ENCODE results near the gene PCDHGA10. TPM values are rescaled to one million over a fixed set of nuclear protein-coding genes. Genes with fewer than 3 reads are reported as not detected.
"Not testable (repeated sequence)": the region's sequence is repeated elsewhere in the genome, so short reads cannot be mapped to it uniquely, and the experiment has no call there.

PCDHGA10 gene
- total RNA-seq, 1 donor from 2014 or later: 12.0 TPM

GRCh38 chr5:141420855-141421488 lies 8.2 kb downstream of the PCDHGA10 start, which contains the start of gene PCDHGA11:
TSS of gene PCDHGA11 (plus strand) at chr5:141421051. CDS start at chr5:141421228, 177 bp downstream.
- no peak for DNase-seq

GRCh38 chr5:141421489-141421855 lies 8.7 kb downstream of the PCDHGA10 start:
- no peak for DNase-seq

- DNase-seq: no peak
These were observed 10.0 kb downstream of the PCDHGA10 start for GRCh38 chr5:141422742-141423291.

- no peak for DNase-seq
These were observed 15.1 kb downstream of the PCDHGA10 start for GRCh38 chr5:141427783-141428426.

GRCh38 chr5:141430332-141431113 lies 17.7 kb downstream of the PCDHGA10 start, which contains the start of gene PCDHGA12:
TSS of gene PCDHGA12 (plus strand) at chr5:141430507. CDS start at chr5:141430760, 253 bp downstream.
- DNase-seq: no peak

GRCh38 chr5:141431286-141431685 lies 18.5 kb downstream of the PCDHGA10 start:
- no peak for DNase-seq

GRCh38 chr5:141432308-141432707 lies 19.5 kb downstream of the PCDHGA10 start:
- not testable (repeated sequence) for DNase-seq

- DNase-seq: not testable (repeated sequence)
These were observed 19.9 kb downstream of the PCDHGA10 start for GRCh38 chr5:141432726-141433125.

- no peak for DNase-seq
These were observed 21.2 kb downstream of the PCDHGA10 start for GRCh38 chr5:141434006-141434405.

- DNase-seq: no peak
These were observed 24.4 kb downstream of the PCDHGA10 start for GRCh38 chr5:141437221-141437620.

GRCh38 chr5:141439411-141440141 lies 26.8 kb downstream of the PCDHGA10 start:
- DNase-seq: no peak

- DNase-seq: no peak
These were observed 27.6 kb downstream of the PCDHGA10 start for GRCh38 chr5:141440341-141440740.

- no peak for DNase-seq
These were observed 28.9 kb downstream of the PCDHGA10 start for GRCh38 chr5:141441571-141442170.

GRCh38 chr5:141465351-141465750 lies 52.6 kb downstream of the PCDHGA10 start:
- no peak for DNase-seq

Other genes with a start within 250 kb of the PCDHGA10 start
- 13.4 TPM for gene PCDHB7, start 240.3 kb upstream of the PCDHGA10 start, total RNA-seq
- gene PCDHB8, start 235.2 kb upstream of the PCDHGA10 start, total RNA-seq: 8.6 TPM
- 4.5 TPM for gene PCDHB16, start 230.6 kb upstream of the PCDHGA10 start, total RNA-seq
- 6.1 TPM for gene PCDHB9, start 225.8 kb upstream of the PCDHGA10 start, total RNA-seq
- gene PCDHB10, start 220.6 kb upstream of the PCDHGA10 start, total RNA-seq: 13.1 TPM
- 10.5 TPM for gene PCDHB11, start 213.4 kb upstream of the PCDHGA10 start, total RNA-seq
- 14.8 TPM for gene PCDHB12, start 204.3 kb upstream of the PCDHGA10 start, total RNA-seq
- gene PCDHB13, start 199.1 kb upstream of the PCDHGA10 start, total RNA-seq: 9.2 TPM
- 13.4 TPM for gene PCDHB14, start 189.6 kb upstream of the PCDHGA10 start, total RNA-seq
- gene PCDHB15, start 167.6 kb upstream of the PCDHGA10 start, total RNA-seq: 22.1 TPM
- not detected for gene SLC25A2, start 108.9 kb upstream of the PCDHGA10 start, total RNA-seq
- gene TAF7, start 92.2 kb upstream of the PCDHGA10 start, total RNA-seq: 127 TPM
- gene PCDHGA1, start 82.5 kb upstream of the PCDHGA10 start, total RNA-seq: 4.8 TPM
- gene PCDHGA2, start 74.2 kb upstream of the PCDHGA10 start, total RNA-seq: 6.9 TPM
- 4.7 TPM for gene PCDHGA3, start 69.2 kb upstream of the PCDHGA10 start, total RNA-seq
- gene PCDHGB1, start 62.9 kb upstream of the PCDHGA10 start, total RNA-seq: 7.8 TPM
- gene PCDHGA4, start 58.0 kb upstream of the PCDHGA10 start, total RNA-seq: 8.4 TPM
- gene PCDHGB2, start 53.0 kb upstream of the PCDHGA10 start, total RNA-seq: 8.3 TPM
- 6.6 TPM for gene PCDHGA5, start 48.8 kb upstream of the PCDHGA10 start, total RNA-seq
- 12.3 TPM for gene PCDHGB3, start 42.7 kb upstream of the PCDHGA10 start, total RNA-seq
- gene PCDHGA6, start 39.1 kb upstream of the PCDHGA10 start, total RNA-seq: 12.3 TPM
- 8.4 TPM for gene PCDHGA7, start 30.2 kb upstream of the PCDHGA10 start, total RNA-seq
- 12.9 TPM for gene PCDHGB4, start 25.3 kb upstream of the PCDHGA10 start, total RNA-seq
- 8.0 TPM for gene PCDHGA8, start 20.4 kb upstream of the PCDHGA10 start, total RNA-seq
- 18.1 TPM for gene PCDHGB5, start 15.0 kb upstream of the PCDHGA10 start, total RNA-seq
- gene PCDHGA9, start 10.2 kb upstream of the PCDHGA10 start, total RNA-seq: 11.9 TPM
- gene PCDHGB6, start 5.0 kb upstream of the PCDHGA10 start, total RNA-seq: 12.8 TPM
- gene PCDHGB7, start 4.7 kb downstream of the PCDHGA10 start, total RNA-seq: 15.6 TPM
- gene PCDHGA11, start 8.1 kb downstream of the PCDHGA10 start, total RNA-seq: 16.4 TPM
- 6.9 TPM for gene PCDHGA12, start 17.5 kb downstream of the PCDHGA10 start, total RNA-seq
- gene PCDHGC3, start 63.0 kb downstream of the PCDHGA10 start, total RNA-seq: 35.6 TPM
- 91.2 TPM for gene PCDHGC4, start 72.0 kb downstream of the PCDHGA10 start, total RNA-seq
- 6.2 TPM for gene PCDHGC5, start 76.1 kb downstream of the PCDHGA10 start, total RNA-seq
- 18.4 TPM for gene DIAPH1, start 206.0 kb downstream of the PCDHGA10 start, total RNA-seq
- gene HDAC3, start 223.9 kb downstream of the PCDHGA10 start, total RNA-seq: 46.5 TPM
- 8.4 TPM for gene RELL2, start 224.0 kb downstream of the PCDHGA10 start, total RNA-seq
- 3.0 TPM for gene FCHSD1, start 238.4 kb downstream of the PCDHGA10 start, total RNA-seq